Gastrocnemius medialis (tissue), 4 donors: ENCODE data around the gene NT5C1A.

ENCODE experiments used
- POLR2A ChIP-seq, 2 donors: fragments of 450-650 bp; IDR thresholded peaks; one replicate each; pipeline ENCODE4 v1.6.1; 2017; ENCODE audit warnings: antibody characterized with exemption in 2 of 2, mild to moderate bottlenecking in 2 of 2, moderate library complexity in 2 of 2
- TF ChIP-seq, protein P1 (sequence below), 5 experiments: fragments of 450-650 bp in 3 of 5; fragments of 200-600 bp in 2 of 5; sonication (generic) in 2 of 5; IDR thresholded peaks in 4 of 5; conservative IDR thresholded peaks in 1 of 5; 1 replicate in 4 of 5; 2 replicates in 1 of 5; pipeline ENCODE4 v1.5.1; 2016 to 2019; ENCODE audit warnings: antibody characterized with exemption in 5 of 5, mild to moderate bottlenecking in 3 of 5, moderate library complexity in 3 of 5

GRCh38 chr1:39613250-39613649 lies 58.7 kb downstream of the NT5C1A start:
- TF ChIP-seq, protein P1, sequence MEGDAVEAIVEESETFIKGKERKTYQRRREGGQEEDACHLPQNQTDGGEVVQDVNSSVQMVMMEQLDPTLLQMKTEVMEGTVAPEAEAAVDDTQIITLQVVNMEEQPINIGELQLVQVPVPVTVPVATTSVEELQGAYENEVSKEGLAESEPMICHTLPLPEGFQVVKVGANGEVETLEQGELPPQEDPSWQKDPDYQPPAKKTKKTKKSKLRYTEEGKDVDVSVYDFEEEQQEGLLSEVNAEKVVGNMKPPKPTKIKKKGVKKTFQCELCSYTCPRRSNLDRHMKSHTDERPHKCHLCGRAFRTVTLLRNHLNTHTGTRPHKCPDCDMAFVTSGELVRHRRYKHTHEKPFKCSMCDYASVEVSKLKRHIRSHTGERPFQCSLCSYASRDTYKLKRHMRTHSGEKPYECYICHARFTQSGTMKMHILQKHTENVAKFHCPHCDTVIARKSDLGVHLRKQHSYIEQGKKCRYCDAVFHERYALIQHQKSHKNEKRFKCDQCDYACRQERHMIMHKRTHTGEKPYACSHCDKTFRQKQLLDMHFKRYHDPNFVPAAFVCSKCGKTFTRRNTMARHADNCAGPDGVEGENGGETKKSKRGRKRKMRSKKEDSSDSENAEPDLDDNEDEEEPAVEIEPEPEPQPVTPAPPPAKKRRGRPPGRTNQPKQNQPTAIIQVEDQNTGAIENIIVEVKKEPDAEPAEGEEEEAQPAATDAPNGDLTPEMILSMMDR (IDR thresholded peaks at IDR 0.05 in 4 of 5, conservative IDR thresholded peaks at IDR 0.05 in 1 of 5): no peak
- no peak for TF ChIP-seq POLR2A (IDR thresholded peaks at IDR 0.05)
